OCI-M2 (cell line): ENCODE results near the gene ACY1.

Experiments
- DNase-seq: peaks from one replicate; lab custom pipeline; 2025; ENCODE audit not compliant: unreplicated experiment; lab: John Stamatoyannopoulos, UW

Gene ACY1

GRCh38 chr3:51945926-51946705 lies 37.2 kb upstream of the ACY1 start:
- no peak for DNase-seq

- no peak for DNase-seq
Observed at GRCh38 chr3:51946796-51947195, 36.5 kb upstream of the ACY1 start.

DNA sequence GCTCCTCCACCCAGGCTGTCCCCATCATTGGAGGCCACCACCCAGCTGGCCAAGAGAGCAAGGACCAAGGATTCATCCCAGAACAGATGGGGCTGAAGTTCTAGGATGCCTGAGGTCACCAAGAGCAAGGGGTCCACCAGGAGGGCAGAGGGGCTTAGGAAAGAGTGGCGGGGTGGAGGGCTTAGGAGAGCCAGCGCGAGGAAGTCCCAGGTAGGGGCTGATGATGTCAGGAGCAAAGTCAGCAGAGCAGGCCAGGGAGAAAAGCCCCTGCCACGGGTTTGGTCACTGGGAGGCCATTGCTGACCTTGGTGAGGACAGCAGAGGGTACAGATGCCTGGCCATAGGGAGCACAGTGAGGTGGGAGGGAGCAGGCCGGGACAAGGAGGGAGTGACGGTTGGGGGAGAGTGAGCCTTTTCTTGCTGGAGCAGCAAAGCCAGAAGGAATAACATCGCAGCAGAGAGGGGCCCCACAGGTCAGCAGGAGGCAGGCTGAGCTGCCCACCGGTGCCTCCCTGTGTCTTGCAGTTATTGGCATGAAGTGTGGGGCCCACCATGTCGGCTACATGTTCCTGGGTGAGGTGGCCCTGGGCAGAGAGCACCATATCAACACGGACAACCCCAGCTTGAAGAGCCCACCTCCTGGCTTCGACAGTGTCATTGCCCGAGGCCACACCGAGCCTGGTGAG lies 36.0 kb upstream of the ACY1 start:
- DNase-seq = no peak

- DNase-seq = no peak
Observed at GRCh38 chr3:51948016-51948580, 35.2 kb upstream of the ACY1 start.

DNA sequence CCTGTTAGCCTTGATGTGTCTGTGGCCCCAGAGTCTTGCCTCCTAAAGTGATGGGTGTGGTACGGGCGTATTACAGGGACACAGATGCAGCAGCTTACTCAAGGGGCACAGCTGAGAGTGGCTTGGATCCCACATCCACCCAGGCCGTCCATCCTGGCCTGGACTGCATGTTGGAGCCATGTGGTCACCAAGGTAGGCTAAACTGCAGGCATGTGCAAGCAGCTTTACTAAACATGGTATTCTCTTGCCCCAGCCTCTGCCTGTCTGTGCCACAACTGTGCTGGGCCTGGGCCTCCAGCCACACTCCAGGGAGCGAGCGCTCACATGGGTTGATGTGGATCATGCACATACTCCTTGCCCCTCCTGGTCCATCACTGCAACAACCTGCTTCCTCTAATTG lies 34.2 kb upstream of the ACY1 start:
- no peak for DNase-seq

DNA sequence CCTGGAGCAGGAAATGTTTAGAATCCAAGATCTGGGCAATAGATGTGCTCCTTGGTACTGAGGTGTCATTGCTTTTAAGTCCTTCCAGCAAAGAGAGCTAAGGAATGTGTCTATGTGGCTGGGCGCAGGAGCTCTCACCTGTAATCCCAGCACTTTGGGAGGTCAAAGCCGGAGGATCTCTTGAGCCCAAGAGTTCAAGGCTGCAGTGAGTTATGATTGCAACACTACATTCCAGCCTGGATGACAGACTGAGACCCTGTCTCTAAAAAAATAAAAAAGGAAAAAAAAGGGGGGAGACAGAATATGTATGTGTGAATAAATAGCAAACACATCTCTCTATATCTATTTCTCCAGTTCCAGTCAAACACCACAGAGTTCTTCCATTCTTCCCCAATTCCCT lies 32.4 kb upstream of the ACY1 start:
- no peak for DNase-seq

GRCh38 chr3:51953445-51953844 lies 29.9 kb upstream of the ACY1 start:
- DNase-seq = no peak

- no peak for DNase-seq
Observed at GRCh38 chr3:51954105-51954504, 29.2 kb upstream of the ACY1 start.

DNA sequence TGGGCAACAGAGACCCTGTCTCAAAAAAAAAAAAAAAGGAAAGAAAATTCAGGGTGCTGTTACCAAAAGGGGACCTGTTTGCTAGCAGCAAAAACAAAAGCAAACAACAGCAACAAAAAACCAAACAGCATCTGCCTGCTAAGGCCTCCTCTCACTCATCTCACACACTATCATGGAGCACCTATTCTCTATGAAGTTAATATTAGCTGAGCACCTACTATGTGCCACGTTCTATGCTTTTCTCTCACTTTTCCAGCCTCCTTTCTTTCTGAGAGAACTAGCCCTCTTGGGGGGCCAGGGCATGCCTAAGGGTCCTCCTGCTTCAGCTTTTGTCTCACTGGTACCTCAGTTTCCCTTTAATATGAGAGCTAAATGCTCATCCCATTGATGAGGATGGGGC lies 28.6 kb upstream of the ACY1 start:
- DNase-seq = no peak

DNA sequence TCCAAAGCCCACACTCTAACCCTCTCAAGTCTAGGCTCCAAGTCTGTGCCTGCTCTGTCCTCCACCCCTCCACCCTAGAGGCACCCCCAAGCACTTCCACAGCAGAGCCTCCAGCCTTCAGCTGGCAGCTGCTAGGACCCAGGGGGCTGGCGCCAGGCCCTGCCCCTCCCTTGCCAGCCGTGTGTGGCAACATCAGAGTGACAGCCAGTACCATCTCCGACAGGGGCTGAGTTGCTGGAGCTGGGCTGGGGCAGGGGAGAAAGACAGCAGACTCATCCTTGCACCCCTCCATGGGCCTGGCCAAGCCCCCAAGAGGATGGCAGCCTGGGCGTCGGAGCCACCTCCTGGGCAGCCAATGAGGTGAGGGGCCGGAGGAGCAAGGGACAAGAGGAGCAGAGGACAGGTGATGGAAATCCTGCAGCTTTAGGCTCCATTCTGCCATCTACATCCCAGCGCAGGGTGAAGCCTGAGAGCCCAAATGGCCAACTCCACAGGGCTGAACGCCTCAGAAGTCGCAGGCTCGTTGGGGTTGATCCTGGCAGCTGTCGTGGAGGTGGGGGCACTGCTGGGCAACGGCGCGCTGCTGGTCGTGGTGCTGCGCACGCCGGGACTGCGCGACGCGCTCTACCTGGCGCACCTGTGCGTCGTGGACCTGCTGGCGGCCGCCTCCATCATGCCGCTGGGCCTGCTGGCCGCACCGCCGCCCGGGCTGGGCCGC lies 28.0 kb upstream of the ACY1 start, which contains the start of gene GPR62:
GPR62 (plus strand) TSS at position 207 of the 718 bp plus-strand sequence; CDS start at position 479, 272 bp downstream.
- DNase-seq = no peak

DNA sequence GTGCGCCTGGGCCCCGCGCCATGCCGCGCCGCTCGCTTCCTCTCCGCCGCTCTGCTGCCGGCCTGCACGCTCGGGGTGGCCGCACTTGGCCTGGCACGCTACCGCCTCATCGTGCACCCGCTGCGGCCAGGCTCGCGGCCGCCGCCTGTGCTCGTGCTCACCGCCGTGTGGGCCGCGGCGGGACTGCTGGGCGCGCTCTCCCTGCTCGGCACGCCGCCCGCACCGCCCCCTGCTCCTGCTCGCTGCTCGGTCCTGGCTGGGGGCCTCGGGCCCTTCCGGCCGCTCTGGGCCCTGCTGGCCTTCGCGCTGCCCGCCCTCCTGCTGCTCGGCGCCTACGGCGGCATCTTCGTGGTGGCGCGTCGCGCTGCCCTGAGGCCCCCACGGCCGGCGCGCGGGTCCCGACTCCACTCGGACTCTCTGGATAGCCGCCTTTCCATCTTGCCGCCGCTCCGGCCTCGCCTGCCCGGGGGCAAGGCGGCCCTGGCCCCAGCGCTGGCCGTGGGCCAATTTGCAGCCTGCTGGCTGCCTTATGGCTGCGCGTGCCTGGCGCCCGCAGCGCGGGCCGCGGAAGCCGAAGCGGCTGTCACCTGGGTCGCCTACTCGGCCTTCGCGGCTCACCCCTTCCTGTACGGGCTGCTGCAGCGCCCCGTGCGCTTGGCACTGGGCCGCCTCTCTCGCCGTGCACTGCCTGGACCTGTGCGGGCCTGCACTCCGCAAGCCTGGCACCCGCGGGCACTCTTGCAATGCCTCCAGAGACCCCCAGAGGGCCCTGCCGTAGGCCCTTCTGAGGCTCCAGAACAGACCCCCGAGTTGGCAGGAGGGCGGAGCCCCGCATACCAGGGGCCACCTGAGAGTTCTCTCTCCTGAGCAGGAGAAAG lies 27.2 kb upstream of the ACY1 start:
- no peak for DNase-seq

DNA sequence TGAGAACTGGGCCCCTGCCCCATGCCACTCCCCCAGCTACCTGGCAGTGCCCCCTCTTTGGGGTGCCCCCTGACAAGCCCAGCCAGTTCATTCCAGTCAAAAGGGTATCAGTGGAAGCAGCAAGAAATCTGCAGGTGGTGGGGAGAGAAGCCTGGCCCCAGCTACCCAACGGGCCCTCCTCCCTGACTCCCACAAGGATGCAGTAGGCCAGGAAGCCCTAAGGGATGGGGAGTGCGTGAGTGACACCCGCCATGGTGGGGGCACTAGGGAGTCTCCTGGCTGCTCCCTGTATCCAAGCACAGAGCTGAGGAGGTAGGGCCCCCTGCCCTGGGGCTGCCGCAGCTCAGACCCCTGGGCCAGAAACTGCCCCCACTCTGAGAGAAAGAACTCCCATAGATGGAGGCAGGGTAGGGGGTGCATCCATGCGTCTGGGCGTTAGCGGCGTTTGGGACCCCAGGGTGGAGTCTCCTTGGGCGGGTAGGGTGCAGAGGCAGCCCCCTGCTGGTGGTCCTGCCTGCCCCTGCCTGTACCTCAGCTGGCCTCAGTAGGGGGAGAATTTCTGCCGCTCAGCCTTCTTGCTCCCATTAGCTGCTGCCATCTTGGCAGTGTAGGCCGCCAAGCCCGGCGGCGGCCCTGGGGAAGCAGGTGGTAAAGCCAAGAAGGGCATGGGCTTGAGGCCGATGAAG lies 25.7 kb upstream of the ACY1 start:
- no peak for DNase-seq

- DNase-seq = no peak
Observed at GRCh38 chr3:51958603-51959521, 24.5 kb upstream of the ACY1 start.

GRCh38 chr3:51959651-51960050 lies 23.7 kb upstream of the ACY1 start:
- DNase-seq = no peak

- DNase-seq = no peak
Observed at GRCh38 chr3:51960386-51960785, 22.9 kb upstream of the ACY1 start.

GRCh38 chr3:51961011-51961410 lies 22.3 kb upstream of the ACY1 start:
- DNase-seq = no peak

DNA sequence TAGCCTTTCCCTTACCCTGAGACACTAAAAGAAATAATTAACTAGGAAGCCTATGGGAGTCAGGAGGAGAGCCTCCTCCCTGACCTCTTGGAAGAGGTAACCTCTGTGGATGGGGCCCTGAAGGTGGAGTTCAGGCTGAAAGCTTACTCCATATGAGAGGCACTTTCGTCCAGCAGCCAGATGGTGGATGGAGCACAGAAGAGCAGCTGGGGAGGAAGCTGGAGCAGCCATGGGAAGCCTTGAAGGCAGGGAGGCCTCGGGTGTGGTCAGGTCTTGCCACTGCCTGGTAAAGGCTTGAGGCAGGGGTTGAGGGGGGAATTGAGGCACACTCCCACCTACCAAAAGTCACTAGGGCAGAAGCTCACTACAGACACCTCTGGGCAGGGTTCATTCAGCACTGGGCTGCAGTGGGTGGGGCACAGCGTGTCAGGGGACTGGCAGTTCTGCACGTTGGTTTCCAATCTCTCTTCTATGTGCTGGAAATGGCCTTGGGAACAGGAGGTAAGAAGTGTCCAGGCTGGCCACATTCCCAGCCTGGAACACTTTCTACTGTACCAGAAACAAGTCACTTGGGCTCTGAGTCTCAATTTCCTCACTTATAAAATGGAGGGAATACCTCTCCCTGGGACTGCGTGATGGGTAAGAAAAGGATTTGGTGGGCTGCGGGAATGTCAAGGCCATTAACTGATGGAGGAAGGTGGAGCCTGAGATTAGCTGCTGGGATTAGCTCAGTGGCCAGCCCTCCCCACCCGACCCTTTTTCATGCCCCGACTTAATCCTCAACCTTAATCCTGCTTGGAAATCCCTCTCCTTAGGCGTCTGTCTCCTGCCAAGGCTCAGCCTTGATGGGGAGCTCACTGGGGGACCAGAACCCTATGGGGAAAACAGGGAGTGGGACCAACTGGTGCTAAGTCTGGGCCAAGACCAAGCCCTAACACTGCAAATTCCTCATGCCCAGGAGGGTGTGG lies 21.4 kb upstream of the ACY1 start:
- DNase-seq = no peak
